GM10266 (cell line): Measurements from ENCODE around the gene OTUB1.

Experiments used
- DNase-seq: peaks from one replicate; pipeline ENCODE4 v3.0.0; 2012; ENCODE audit errors: extremely low spot score
- CTCF ChIP-seq: IDR thresholded peaks from 2 replicates; pipeline ENCODE4 v1.5.1; 2012; ENCODE audit warnings: mild to moderate bottlenecking, low read depth; ENCODE audit not compliant: control insufficient read depth, insufficient read depth; ENCODE audit errors: missing control alignments

The OTUB1 gene

GRCh38 chr11:64000740-64001483, 14.7 kb downstream of the OTUB1 start:
- no peak for DNase-seq
- no peak for TF ChIP-seq CTCF

DNA sequence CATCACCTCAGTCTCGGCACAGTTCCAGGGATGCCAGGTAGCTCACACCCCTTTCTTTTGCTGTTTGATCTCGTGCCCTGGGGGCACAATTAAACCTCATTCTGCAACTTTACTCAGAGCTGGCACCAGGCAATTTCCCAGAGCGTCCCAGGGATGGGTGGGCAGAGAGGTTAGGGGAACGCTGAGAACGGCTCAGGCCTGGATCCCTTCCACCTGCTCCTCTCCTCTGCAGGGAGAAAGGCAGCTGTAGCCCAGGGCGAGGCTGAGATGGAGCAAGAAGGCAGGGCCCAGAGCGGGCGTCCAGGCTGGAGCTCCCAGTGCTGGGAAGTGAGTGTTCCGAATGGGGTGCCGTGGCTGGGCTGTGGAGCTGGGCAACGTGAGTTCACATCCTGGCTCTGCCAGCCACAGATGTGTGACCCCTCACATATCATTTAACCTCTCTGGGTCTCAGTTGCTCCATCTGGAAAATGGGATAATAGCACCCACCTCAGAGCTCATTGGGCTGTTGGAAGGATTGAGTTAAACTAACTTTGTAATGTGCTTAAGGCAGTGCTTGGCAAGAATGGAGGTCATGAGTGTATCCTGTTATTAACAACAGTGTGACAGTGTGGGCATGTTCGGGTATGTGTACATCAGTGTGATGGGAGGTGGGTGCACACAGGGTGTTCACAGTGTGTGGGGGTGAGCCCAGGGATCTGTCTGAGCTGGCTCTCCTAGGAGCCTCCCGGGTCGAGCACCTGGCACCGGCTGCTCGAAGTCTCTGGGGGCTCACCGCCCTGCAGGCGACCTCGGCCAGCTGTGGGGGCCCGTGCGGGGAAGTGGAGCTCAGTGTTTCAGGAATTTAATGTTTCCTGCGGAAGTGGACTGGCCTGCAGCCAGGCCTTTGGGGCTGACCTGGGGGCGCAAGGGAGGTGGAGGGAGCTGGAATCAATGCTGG, 15.5 kb downstream of the OTUB1 start:
- no peak for TF ChIP-seq CTCF
- DNase-seq, result no peak

DNA sequence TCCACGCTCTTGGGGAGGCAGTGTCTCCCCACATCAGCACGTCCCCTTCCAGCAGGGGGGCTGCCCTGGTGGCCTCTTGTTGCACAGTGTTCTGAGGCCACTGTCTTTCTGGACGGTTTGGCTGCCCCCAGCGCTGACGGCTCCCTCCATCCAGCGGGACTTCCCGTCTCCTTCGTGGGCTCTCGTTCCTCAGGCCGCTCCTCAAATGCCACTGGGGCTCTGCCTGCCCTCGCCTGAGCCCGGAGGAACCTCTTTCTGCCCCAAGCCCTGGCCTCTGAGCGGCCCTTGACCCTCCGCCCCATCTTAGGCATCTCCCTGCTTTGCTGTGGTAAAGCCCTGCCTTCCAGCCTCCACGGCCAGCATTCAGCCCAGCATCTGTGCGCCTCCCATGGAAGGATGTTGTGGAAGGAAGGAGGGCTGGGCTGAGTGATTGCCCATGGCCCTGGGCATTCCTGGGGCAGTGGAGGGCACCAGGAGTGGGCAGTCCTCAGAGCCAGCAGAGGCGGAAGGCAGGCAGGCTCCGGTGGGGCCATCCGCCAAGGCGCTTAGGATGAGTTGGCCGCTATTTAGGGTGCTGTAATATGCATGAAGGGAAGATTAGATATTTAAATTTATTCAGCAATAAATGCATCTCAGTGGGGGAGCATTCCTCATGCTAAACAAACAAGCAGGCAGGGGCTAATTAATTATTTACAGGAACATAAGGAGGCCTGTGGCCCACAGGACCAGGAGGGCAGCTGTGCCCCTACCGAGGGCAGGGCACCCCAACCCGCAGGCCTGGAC, 17.8 kb downstream of the OTUB1 start:
- no peak for DNase-seq
- no peak for TF ChIP-seq CTCF

- DNase-seq, result no peak
These were observed 18.3 kb downstream of the OTUB1 start for GRCh38 chr11:64004590-64004984.

GRCh38 chr11:64005691-64006090, 19.5 kb downstream of the OTUB1 start:
- no peak for DNase-seq

More at GRCh38 chr11:64004590-64004984, 18.3 kb downstream of the OTUB1 start:
- TF ChIP-seq CTCF, result no peak

GRCh38 chr11:64006398-64006797, 20.2 kb downstream of the OTUB1 start:
- TF ChIP-seq CTCF, result no peak
- no peak for DNase-seq

More at GRCh38 chr11:64005691-64006090, 19.5 kb downstream of the OTUB1 start:
- TF ChIP-seq CTCF, result no peak
